HG02623 (cell line): ENCODE data around the gene QKI.

Experiments
- ATAC-seq: cut with Tn5 transposase; IDR thresholded peaks from one replicate; pipeline ENCODE4 v1.9.1; 2021; ENCODE audit warnings: moderate library complexity; ENCODE audit not compliant: unreplicated experiment

Gene QKI

DNA sequence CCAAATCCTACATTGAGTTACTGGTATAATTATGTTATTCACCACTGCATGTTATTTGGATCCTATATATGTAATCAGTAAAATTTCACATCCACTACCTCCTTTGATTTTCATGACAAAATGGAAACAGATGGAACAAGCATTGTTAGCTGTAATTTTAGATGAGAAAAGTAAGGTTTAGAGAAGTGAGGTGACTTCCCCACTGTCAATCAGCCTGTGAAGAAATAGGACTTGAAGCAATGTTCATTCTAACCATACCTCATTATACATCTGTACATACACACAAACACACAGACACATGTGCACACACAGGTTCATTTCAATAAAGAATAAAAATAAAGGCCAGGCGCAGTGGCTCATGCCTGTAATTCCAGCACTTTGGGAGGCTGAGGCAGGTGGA lies 23.7 kb upstream of the QKI start:
- ATAC-seq, result no peak

DNA sequence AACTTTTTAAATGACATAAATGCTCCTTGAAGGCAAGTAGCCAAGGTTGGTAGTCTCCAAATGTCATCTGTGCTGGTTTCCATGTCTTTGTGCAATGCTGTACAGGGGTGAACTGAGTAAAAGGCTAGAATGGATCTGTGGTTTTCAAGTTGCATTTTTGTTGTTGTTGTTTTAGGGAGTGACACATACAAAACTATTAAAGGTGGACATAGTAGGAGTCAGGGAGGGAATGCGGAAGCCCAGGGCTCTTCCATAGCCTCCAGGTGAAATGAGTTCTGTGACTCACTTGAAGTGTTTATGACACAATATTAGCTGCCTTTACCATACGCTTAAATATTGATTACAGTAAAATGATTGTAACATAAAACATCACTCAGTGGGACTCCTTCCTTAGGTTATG lies 22.5 kb upstream of the QKI start:
- ATAC-seq, result no peak

DNA sequence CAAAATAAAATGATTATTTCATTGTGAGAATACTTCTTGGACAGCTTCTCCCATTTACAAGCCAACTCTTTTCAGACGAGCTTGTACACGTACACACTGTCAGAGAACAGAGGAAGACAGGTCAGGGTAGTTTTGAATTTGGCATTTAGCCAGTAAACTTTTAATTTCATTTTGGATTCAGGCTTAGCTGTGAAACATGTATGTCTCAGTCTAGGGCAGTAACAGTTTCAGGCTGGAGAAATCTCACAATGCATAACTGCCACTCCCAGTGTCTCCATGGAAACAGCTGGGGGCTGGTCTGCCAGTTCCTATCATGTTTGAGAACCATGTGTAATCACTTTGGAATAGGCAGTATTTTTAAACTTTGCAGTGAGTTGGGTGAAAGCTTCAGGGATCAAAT lies 22.0 kb upstream of the QKI start:
- ATAC-seq, result no peak

- ATAC-seq, result no peak
These were observed 20.6 kb upstream of the QKI start for GRCh38 chr6:163393923-163394322.

DNA sequence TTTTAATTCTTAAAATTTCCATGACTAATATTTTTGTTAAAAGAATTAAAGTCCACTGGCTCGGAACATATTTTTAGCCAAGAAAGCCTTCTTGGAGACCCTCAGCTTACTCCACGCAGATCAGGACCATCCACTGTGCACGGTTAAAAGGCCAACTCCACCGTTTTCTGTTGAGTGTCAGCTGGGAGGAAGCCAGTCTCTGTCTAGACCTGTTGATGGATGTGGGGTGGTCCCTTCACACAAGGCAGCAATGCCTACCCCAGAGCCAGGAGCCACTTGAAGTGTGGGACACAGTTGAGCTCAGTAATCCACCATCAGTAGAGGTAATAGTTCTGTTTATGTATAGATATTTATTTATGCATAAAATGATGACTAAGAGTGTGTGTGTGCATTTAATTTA lies 19.9 kb upstream of the QKI start:
- no peak for ATAC-seq

- no peak for ATAC-seq
These were observed 19.2 kb upstream of the QKI start for GRCh38 chr6:163395122-163395830.

DNA sequence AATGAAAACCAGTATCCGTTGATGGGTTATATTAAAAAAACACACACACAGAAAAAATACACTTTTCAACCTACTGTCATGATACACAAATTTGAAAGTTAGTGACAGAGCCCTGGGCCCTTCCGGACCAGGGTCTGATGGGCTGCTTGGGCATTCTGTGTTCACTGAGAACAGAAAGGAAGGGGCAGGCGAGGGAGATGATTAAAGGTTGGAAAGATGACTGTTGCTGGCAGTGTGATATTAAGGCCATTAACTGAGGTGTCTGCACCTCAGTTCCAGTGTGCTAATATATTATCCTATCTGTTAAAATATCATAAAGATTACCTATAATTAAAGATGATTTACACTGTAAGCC lies 18.7 kb upstream of the QKI start:
- ATAC-seq, result no peak

GRCh38 chr6:163397326-163397725 lies 17.2 kb upstream of the QKI start:
- no peak for ATAC-seq

GRCh38 chr6:163398115-163398514 lies 16.4 kb upstream of the QKI start:
- no peak for ATAC-seq

DNA sequence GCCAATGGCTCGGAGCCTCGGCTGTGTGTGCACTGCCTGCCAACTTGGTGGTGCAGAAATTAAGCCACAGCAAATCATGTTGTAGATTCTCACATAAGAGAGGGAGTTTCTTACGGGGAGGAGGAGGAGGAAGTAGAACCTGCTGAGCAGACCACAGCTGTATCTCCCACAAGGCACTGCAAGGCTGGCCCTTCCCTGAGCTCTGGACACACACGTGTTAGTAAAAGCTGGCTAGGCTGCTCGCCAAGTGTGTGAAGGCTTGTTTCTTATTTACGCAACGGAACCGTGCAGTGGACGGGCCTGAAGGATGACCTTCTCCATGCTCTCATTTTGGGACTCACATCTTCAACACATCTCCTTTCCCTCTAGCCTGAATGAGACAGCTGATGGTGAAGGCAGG lies 15.7 kb upstream of the QKI start:
- ATAC-seq, result no peak

- ATAC-seq, result no peak
These were observed 14.0 kb upstream of the QKI start for GRCh38 chr6:163400509-163400908.

- no peak for ATAC-seq
These were observed 13.3 kb upstream of the QKI start for GRCh38 chr6:163401039-163401885.

DNA sequence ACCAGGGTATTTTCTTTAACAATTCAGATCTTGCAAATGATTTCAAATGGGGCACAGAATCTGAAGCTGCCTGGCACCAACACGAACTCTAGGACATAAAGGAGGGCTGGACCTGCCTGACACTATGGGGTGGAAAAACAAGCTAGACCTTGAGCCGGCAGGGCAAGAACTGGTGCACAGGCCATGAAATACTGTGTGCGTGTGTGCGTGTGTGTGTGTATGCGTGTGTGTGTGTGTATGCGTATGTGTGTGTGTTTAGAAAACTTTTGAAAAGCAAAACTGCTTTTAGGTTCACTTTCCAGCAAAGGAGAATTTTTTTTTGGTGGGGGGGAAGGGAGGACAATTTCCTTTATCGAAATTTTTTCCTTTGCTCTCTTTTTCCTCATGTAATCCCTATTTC lies 11.9 kb upstream of the QKI start:
- no peak for ATAC-seq

DNA sequence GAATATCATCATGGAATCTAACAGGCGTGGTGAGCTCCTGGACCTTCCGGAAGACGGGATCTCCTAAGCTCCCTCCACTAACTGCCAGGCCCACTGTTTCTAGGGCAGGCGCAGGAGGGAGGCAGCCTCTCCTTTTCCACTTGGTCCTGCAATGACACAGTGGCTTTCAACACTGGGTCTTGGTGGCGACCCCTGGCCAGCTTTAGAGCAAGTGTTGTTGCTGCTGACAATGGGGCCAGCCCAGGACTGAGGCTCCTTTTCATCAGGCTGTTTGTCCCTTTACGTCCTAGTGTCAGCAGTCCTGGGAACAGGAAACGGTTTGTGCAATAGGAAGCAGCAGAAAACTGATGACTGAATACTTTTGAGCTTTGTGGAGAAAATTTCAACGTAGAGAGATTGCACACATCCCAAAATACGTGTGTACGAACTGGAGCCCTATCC lies 9.7 kb upstream of the QKI start:
- no peak for ATAC-seq

- peak; percentile 86 for ATAC-seq
These were observed 8.9 kb upstream of the QKI start for GRCh38 chr6:163405412-163406309.

DNA sequence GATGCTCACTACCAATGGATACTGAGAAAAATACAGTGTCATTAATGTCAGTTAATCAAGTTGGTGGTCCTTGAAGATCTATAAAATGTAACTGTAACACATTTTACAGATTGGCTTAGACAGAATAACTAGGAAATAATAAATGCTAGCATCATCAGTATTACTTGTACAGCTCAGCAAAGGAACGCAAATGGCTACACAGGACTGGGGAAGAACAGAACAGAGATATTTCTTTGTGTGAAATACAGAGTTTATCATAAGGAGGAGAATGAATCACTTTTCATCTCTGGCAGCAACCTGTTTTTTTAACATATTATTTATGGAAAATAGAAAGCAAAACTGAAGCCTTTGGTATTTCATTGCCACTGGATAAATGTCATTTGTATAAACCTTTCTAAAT lies 8.2 kb upstream of the QKI start:
- ATAC-seq, result peak; percentile 4

DNA sequence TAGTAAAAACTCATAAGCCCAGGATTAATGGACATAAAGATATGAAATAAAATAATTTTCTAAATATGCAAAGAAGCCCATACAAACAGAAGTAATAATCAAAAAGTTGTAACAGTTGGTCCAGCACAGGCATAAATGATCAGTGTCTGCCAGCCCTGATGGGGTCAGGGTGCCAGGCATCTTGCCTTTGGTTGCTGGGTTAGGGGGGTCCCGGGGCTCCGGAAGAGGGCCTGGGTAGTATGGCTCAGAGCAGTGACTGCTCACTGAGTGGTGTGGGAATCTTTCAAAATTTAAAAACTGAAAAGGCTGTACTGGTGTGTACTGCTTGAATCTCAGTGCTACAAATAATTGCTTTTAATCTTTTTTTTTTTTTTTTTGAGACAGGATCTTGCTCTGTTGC lies 7.7 kb upstream of the QKI start:
- ATAC-seq, result no peak

DNA sequence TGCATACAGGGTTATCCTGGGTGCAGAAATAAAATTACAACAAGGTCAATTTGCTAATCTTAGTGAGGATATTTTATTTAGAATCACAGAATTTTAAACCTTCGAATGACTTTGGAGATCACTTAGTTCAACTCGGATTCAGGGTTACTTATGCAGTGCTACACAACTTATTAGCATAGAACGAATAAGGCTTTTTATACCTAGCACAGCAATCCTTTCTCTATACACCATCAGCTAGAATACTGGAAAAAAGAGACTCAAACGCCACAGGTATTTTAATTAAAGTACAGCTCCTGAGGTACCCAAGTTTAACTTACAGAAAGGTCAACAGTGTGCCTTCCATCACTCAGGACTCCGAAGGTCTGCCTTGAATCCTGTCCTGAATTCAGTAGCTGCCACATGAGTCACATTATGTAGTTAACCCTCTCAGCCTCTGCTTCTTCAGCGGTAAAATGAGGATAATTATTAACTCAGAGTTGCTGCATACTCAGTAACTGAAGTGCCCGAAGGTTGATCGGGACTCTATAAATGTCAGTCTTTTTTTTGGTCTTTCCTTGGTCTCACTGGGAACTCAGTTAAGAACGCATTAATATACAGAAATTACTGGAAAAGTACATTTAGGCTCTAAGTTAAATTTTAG lies 6.0 kb upstream of the QKI start:
- no peak for ATAC-seq

DNA sequence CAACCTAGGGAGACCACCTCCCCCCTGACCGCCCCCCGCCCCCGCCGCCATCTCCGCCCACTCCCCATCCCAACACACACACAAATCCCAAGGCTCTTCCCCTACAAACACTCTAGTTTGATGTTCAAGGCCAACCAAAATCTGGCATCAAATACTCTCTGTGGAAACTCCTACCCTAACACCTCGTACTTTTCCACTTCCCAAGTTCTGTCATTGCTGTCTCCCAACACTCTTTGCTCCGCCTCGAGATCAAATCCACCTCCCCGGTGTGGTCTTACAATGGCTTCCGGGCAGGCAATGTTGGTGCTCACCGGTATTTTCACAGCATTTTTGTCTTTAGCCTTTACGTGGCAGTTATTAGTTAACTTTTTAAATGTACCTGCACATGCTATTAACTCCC lies 4.8 kb upstream of the QKI start:
- ATAC-seq, result no peak

DNA sequence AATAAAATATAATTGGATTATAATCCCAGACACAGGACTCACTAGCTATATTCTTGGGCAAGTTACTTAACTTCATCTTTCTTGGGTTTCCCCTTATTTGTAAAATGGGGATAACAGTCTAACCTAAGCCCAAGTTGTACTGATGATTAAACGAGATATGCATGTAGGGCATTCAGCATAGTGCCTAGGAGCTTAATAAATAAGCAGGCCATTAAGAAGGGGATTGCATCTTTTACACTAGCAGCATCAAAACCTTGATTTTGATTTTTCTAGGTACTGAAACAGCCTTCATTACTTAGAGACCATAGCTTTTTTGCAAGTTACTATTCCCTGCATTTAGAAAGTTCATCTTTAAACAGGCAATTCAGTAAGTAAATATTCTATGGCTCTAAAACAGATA lies 2.2 kb upstream of the QKI start:
- no peak for ATAC-seq

DNA sequence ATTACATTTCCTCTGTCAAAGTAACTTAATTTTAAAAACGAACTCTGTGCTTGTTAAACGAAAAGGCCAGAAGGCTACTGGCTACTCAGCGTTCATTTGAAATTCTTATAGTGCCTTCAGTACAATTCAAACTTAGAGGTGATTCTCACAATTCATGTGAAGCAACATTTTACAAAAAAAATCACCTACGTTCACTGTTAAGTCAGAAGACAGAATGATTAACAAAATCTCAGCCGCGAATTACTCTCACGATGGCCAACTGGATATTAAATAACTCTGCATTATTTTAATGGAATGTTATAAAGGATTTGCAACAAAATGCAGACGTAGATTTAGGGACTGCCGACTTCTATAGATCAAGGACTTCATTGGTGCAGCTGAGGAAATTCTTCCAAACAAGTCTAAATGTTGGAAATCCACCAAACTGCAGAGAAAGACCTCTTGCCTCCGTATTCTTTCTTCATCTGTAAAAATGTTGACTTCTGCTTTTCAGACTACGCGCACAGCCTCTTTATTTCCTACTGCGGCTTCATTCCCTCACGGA lies 1.6 kb upstream of the QKI start:
- no peak for ATAC-seq
